IPS-NIHi7 (cell line): ENCODE results near the gene AP1S3.
"Not testable (repeated sequence)": the region's sequence is repeated elsewhere in the genome, so short reads cannot be mapped to it uniquely, and the experiment has no call there.

Source experiments
- DNase-seq: peaks from one replicate; pipeline ENCODE4 v3.0.0; 2012; ENCODE audit warnings: mixed read lengths; ENCODE audit errors: extremely low spot score

AP1S3 gene

DNA sequence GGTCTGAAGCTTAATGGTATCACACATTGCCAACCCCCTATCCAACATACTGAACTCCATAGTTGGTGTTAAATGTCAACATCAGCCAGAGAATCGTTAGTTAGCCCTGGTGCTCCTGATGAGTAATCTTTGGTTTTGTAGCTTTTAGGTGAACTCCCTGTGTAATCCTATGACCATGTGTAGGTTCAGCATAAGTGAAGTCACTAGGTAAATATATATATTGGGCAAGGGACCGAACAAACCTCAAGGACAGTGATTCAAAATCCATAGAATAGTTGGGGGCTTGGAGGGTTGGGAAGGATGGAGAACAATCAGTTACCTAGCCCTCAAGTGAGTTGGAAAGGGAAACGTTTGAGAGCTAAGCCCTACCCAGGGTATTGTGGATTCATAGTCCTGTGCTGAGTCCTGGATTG is 16.0 kb upstream of the AP1S3 start:
- DNase-seq = no peak

DNA sequence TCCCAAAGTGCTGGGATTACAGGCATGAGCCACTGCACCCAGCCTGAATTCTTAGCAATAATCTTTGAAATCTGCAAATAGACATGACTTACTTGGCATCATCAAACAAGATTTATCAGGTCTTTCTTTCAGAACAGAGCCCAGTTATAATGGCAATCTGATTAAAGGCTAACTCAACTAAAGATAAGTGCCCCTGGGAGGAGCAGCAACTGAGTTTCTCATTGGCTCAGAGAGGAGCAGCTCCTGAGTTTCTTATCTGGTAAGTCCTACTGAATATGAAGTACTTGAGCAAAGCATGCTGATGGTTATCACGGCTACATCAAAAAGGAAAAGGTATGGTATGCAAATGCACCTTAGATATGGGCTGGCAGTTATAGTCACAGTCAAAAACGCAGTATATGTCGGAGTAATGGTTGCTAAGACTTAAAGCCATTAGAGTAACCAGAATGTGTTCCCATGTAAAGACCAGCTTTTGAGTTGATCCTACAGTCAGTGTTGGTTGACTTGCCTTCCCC is 15.0 kb upstream of the AP1S3 start:
- no peak for DNase-seq

DNA sequence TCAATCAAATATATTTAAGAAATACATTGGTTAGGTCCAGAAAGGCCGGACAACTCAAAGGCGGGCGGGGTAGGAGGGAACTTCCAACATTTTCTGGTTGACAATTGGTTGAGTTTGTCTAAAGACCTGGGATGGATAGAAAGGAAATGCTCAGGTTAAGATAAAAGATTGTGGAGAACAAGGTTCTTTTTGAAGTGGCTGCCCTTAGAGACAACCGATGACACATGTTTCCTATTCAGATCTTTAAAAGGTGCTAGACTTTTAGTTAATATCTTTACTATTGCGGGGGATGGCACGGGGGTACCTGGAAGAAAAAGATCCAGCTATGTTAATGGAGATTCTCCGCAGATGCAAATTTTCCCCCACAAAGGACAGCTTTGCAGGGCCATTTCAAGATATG is 10.0 kb upstream of the AP1S3 start:
- DNase-seq = no peak

DNA sequence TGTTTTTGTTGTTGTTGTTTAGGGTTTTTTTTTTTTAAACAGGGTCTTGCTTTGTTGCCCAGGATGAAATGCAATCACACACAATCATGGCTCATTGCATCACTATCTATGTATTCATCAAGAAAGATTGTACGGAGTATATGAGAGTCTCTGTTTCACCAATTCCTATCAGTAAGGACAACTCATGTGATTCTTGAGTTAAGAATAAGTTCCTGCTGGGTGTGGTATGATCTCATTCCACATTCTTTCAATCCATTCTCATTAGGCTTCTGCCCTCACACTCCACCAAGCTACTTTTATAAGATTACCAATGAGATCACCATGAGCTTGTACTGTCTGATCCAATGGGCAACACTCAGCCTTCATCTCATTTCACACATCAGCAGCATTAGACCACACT is 9.1 kb upstream of the AP1S3 start:
- no peak for DNase-seq

DNA sequence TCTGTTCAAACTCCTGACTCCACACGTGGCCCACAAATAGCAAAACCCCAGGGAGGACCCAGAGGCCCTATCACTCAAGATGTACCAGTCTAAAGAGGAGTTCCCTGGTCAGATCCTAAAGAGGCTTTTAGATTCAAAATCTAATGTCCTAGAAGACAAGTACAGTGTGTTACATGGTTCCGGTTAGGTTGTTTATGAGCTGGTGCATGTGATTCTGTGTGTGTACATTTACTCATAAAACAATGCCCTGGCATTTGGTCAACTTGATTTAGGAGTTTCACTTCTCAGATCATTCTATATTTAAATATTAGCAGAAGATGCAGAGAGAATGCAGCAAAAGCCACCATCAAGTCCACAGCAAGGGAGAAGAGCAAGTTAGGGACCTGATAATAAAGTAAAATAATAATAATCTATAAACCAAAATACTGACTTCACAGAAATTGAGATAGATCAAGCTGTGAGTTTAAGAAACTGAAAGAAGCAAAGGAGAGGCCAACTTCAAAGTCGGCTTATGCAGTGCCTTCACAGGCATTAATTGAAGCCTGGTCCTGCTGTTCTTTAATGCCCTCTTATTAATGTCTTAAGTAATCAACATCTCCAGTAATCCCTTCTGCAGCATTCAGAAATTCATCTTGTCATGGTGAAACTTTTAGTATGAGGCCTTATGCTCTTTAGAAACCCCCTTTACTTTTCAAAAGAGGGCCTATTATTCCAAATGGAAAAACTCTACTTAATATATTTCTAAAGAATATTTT is 4.2 kb upstream of the AP1S3 start:
- no peak for DNase-seq

DNA sequence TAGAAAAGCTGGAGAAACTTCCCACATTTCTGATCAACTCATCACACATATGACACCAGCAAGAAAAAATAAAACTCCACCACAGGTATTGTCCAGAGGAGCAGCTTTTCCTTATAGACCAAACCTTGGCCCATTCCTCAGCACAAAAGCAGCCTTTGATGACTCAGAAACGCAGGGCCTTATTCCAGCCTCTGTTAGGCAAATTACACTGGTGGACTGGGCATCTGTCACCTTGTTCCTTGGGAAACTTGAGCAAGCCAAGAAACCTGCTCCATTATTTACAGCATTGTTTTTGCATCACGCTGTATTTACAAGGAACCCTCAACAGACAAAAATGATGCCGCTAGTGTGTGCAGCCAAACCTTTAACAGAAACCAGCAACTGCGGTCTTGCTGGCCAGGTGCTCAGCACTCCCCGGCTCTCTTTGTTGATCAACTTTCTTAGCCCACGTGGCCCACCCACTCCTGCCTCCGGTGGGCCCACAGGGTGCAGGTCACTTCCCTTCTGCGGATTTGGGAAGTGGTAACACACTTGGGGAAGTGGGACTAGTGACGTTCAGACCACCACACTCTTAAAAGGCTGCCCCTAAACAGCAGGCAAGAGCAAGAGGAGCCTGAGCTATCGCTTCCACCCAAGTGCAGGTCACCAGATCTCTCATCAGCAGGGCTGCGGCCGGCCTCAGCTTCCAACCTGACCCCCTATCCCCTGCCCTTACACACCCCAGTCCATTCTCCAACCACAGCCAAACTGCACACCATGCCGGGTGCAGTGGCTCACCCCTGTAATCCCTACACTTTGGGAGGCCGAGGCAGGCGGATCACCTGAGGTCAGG is 1.5 kb downstream of the AP1S3 start:
- no peak for DNase-seq

DNA sequence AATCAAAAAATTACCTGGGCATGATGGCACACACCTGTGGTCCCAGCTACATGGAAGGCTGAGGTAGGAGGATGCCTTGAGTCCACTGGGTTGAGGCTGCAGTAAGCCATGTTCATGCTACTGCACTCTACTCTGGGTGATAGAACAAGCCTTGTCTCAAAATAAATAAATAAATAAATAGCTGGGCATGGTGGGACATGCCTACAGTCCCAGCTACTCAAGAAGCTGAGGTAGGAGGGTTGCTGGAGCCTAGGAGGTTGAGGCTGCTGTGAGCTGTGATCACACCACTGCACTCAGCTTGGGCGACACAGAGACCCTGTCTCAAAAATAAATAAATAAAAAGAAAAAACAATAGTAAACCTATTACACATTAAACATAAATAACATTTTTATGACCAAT is 3.0 kb downstream of the AP1S3 start:
- no peak for DNase-seq

DNA sequence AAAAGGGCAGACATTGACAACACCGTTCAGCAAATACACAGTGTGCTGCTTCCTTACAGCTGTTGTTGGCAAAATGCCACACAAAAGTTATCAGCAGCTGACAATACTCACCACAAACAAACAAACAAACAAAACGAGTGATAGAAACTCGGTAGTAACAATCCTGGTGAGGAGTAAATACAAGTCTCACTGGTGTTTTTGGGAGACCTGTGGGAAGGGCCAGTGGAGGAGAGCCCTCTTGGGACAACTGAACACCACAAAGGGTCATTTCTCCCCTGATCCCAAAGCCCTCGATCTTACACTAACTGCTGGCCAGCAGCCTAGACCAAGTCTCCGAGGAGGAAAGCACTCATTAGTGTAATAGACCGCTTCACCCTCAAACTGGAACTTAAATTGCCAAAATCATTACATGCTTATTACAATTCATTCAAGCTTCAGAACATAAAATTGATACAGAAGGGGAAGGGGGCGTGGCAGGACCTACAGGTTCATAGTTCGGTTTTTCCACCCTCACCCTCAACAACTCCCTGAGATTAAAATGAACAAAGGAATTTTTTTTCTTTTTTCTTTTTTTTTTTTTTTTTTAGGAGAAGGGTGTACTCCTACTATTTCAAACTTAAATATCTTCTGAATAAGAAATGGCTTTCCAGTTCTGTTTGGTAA is 5.0 kb downstream of the AP1S3 start:
- DNase-seq = no peak

DNA sequence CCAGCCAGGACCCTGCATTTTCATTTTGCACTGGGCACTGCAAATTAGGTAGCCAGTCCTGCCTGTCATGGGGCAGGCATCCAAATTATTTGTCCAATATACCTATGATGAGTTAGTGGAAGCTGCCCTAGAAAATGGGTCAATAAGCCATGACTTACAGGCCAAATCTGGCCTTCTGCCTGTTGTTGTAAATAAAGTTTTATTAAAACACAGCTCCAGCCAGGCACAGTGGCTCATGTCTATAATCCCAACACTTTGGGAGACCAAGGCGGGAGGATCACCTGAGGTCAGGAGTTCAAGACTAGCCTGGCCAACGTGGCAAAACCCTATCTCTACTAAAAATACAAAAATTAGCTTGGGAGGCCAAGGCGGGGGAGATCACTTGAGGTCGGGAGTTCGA is 8.3 kb downstream of the AP1S3 start:
- DNase-seq = no peak

DNA sequence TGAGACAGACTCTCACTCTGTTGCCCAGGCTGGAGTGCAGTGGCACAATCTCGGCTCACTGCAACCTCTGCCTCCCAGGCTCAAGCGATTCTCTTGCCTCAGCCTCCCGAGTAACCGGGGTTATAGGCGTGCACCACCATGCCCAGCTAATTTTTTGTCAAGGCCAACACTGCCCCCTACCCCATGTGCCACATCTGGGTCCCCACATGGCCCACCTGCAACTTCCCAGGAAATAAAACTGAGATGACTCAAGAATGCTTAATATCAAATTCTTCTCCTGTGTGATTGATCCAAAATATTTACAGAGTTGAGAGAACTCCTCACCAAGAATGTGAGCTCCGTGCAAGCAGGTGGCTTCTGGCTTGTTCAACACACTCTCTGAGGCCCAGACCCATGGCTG is 9.1 kb downstream of the AP1S3 start:
- DNase-seq = no peak

DNA sequence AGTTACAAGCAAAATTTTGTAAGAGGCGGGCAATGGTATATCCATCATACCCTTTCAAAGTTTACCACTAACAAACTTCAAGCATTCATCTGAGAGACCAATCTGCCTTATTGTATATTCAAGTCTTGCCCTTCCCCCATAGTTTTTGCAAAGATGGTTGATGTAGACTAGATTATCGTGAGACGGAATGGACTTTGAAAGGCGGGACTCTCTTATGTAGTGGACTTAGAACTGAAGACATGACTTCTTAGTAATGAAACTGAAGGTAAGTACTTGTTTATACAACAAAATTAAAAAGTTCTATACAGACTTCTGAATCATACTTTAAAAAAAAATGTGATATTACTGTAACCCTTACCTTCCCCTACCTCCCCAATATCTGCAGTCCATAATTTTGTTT is 10.4 kb downstream of the AP1S3 start:
- DNase-seq = no peak

DNA sequence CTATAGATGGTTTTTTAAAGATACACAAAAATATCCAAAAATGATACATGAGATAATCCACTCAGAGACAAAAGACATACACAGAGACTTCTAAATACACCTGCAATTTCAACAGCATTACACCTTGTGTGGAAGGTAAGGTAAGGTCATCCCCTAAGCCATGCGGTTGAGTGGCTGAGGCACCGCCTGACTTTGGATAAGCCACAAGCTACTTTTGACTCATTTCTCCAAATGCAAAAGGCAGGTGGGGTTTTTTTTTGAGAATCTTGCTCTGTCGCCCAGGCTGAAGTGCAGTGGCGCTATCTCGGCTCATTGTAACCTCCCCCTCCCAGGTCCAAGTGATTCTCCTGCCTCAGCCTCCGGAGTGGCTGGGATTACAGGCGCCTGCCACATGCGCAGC is 13.1 kb downstream of the AP1S3 start:
- no peak for DNase-seq

DNA sequence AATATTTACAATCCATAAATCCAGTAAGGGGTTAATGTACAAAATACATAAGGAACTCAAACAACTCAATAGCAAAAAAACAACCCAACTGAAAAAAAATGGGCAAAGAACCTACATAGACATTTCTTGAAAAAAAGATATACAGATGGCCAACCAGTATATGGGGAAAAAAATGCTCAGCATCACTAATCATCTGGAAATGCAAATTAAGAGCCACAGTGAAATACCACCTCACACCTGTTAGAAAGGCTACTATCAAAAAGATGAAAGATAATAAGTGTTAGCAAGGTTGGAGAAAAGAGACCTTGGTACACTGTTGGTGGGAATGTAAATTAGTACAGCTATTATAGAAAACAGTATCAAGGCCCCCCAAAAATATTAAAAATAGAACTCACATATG is 14.6 kb downstream of the AP1S3 start:
- DNase-seq = no peak

DNA sequence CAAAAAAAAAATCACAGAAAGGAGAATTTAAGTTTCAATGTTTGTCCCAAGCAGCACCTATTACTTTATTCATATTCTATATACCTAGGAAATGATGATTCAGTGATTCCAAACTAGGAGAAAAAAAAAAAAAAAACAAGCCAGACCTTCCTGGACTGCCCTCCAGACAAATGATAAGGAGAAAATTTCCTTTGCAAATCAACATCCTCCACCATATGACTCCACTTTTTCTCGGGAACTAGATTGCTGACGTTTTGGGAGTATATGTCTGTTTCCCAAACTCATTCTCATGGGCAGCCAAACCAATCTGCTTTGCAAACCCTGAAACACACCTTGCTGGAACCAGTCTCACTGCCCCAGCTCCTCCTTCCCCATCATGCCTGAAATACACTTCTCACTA is 16.8 kb downstream of the AP1S3 start:
- no peak for DNase-seq

DNA sequence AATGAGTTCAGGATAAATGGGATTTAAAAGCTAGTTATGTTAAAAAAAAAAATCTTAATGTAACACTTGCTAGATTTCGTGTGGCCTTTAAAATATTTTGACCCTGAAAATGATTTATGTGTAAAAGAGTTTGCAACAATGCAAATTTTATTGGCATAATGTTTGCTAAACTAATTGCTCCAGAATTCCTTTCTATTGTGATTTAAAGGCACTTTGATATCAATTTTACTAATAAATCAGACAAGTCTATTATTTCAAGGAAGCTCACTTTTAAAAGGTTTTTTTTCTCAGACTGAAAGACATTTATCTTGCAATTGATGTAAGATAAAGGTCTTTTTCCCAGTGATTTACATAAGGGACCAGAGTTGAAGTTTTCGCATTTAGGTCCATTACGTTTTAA is 17.5 kb downstream of the AP1S3 start:
- DNase-seq = no peak

DNA sequence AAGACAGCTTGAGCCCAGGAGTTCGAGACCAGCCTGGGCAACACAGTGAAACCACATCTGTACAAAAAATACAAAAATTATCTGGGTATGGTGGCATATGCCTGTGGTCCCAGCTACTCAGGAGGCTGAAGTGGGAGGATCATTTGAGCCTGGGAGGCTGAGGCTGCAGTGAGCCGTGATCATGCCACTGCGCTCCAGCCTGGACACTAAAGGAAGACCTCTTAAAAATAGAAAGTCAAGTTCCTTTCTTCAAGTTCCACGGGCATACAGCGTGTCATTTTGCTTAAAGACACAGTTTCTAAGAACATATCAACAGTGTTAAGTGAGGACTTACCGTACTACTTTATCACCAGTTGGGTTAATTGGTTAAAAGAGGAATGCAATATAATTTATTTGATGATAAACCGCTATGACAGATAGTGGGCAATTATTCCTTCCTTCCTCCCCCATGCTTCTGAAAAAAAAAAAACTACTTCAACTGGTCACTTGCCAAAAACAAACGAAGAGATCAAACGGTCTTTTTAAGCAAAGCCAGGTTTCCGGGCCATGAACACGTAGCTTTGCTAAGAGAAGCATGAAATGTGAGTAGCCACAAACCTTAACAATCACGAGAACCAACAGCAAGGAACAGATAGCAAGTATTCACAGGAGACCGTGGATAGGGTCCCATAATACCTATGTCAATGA is 21.4 kb downstream of the AP1S3 start:
- no peak for DNase-seq

DNA sequence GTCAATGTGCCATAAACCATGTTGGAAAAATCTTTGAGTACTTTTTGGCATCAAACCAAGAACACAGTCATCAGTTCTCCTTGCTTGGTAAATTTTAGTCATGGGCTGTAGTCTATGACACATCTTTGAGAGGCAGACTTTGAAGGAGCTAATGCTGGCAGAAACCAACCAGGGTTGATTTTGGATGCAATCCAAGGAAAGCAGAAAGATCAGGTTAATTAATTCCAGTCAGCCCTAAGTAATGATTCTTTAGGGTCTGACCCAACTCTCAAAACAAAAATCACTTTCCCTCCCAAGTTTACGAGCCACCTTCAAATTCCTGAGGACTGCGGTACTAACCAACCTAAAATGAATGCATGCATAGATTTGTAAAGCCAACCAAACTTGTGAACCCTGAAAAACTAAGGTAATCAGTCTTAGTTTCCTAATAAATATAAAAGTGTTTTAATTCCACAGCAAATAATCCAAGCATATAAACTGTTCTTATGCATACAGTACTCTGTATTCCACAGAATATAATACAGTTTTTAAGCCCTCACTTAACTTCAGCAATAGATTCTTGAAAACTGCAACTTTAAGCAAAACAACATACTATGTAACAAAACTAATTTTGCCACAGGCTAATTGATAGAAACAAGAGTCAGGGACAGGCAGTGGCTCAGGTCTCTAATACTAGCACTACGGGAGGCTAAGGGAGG is 22.0 kb downstream of the AP1S3 start:
- no peak for DNase-seq

DNA sequence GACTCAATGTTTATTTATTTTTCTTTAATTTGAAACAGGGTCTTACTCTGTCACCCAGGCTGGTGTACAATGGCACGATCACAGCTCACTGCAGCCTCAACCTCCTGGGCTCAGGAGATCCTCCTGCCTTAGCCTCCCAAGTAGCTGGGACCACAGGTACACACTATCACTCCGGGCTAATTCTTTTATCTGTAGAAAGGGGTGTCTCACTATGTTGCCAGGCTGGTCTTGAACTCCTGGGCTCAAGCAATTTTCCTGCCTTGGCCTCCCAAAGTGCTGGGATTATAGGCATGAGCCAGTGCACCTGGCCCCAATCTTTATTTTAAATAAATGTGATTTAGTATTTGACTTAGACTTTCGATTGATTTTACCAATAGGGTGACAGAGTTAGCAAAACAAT is 22.6 kb downstream of the AP1S3 start:
- DNase-seq = not testable (repeated sequence)

DNA sequence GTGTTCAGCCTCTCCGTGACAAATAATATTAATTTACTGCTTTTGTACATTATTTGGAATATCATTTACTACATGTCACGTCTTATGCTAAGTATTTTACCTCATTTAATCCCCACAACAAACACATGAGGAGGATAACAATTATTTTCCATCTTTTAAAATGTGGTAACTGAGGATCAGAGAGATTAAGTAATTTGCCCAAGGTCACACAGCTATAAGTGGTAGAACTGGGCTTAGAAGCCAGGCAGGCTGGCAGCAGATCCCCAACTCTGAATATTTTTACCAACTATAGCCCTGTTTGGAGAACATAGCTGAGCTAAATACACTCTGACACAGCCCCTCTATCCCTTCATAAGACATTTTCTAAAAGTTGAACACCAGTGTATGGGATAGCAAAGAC is 24.1 kb downstream of the AP1S3 start:
- DNase-seq = no peak

DNA sequence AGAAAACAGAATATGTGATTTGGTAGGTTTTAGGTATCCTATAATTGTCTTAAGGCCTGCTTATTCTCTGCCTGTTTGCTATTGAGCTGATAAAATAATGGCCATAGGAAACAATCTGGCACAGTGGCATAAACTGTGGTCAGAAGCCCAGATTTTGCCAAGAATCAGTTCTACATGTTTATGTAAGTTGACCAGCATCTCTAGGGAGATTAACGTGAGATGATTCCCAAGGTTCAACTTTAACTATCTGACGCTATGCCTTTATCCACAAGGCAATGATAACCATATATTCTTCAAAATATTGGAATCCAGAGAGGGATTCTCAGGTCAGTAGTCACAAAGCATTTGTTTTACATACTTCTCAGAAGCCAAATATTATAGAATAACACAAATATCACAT is 25.6 kb downstream of the AP1S3 start:
- no peak for DNase-seq

DNA sequence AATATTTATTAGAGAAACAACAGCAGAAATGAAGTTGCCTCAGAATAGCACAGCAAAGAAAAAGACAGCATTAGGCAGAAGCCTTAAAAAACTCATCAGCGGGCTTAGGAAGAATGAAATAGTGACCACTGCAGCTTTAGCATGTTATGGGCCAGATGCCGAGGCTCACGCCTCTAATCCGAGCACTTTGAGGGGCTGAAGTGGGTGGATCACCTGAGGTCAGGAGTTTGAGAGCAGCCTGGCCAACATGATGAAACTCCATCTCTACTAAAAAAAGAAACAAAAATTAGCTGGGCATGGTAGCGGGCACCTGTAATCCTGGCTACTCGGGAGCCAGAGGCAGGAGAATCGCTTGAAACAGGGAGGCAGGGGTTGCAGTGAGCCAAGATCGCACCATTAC is 32.4 kb downstream of the AP1S3 start:
- DNase-seq = no peak
